Cardiac muscle cell (in vitro differentiated cells and primary cell): ENCODE measurements around the gene IKZF4. TPM values are rescaled to one million over a fixed set of nuclear protein-coding genes. Genes with fewer than 3 reads are reported as not detected.

Experiments used
- DNase-seq, 2 donors: peaks; one replicate each; pipeline versions ENCODE4 v3.0.0 to v3.0.0-alpha.2; 2010 to 2017; ENCODE audit warnings: low read depth in 1 of 2, low spot score in 1 of 2
- H3K27ac ChIP-seq: fragments of 200-600 bp; sonication (generic); 2 replicates; pipeline ENCODE4 v1.5.1; 2016
- H3K27me3 ChIP-seq: fragments of 200-600 bp; sonication (generic); 2 replicates; pipeline ENCODE4 v1.6.0; 2016; ENCODE audit warnings: control low read depth
- H3K36me3 ChIP-seq: fragments of 200-600 bp; sonication (generic); 2 replicates; pipeline ENCODE4 v1.5.1; 2016; ENCODE audit warnings: control low read depth
- H3K4me1 ChIP-seq: fragments of 200-600 bp; sonication (generic); 2 replicates; pipeline ENCODE4 v1.8.1; 2017; ENCODE audit warnings: low read depth, mild to moderate bottlenecking, mixed run types
- H3K4me3 ChIP-seq: fragments of 200-600 bp; sonication (generic); 2 replicates; pipeline ENCODE4 v1.5.1; 2016; ENCODE audit warnings: mild to moderate bottlenecking
- H3K9me3 ChIP-seq: fragments of 200-600 bp; sonication (generic); 2 replicates; pipeline ENCODE4 v1.5.1; 2017; ENCODE audit warnings: low read depth, mild to moderate bottlenecking, control low read depth
- polyA plus RNA-seq: library from polyadenylated mRNA; unstranded; fragments of >200 nt; fragmentation: Nextera tagmentation; extraction: Ambion mirVana; gene quantifications from 2 replicates; pipeline ENCODE4 v1.2.1, GENCODE V29; 2016
- total RNA-seq: library from RNA; depleted of rRNA; stranded (reverse); fragments of >200 nt; gene quantifications from 2 replicates; pipeline ENCODE4 v1.2.3, GENCODE V29; 2016
- TF ChIP-seq, protein P1 (sequence below): IDR thresholded peaks from 2 replicates; pipeline ENCODE4 v1.5.1; 2012; ENCODE audit warnings: low read depth, mild to moderate bottlenecking, low read length

The IKZF4 gene
- total and polyA plus RNA-seq, 2 experiments from 2014 or later: 11.5 to 12.5 TPM

DNA sequence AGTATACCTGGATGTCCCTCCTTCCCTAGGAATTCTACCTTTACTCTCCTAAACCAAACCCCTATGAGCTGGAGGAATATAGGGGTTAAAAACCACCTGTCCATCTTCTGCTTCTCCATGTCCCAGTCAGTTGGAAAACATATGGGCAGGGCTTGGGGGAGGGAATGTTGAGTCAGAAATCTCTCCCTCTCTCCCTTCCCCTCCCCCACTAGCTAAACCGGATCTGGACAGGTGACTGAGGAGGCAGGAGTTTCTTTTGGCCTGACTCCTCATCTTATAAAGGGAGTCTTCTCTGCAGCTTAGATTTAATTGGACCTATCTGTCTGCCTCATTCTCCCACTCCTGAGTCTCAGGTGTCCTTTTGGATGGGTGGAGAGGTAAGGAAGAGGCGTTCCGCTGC, 65.3 kb downstream of the IKZF4 start:
- no peaks in the 10 kb centered on the region for H3K36me3 ChIP-seq
- no peak for DNase-seq
- no peaks in the 10 kb centered on the region for H3K9me3 ChIP-seq
- H3K27me3 ChIP-seq: no peaks in the 10 kb centered on the region
- peaks cover 25% of the 10 kb centered on the region for H3K4me1 ChIP-seq
- H3K27ac ChIP-seq: no peak overlapping the region
- TF ChIP-seq, protein P1, sequence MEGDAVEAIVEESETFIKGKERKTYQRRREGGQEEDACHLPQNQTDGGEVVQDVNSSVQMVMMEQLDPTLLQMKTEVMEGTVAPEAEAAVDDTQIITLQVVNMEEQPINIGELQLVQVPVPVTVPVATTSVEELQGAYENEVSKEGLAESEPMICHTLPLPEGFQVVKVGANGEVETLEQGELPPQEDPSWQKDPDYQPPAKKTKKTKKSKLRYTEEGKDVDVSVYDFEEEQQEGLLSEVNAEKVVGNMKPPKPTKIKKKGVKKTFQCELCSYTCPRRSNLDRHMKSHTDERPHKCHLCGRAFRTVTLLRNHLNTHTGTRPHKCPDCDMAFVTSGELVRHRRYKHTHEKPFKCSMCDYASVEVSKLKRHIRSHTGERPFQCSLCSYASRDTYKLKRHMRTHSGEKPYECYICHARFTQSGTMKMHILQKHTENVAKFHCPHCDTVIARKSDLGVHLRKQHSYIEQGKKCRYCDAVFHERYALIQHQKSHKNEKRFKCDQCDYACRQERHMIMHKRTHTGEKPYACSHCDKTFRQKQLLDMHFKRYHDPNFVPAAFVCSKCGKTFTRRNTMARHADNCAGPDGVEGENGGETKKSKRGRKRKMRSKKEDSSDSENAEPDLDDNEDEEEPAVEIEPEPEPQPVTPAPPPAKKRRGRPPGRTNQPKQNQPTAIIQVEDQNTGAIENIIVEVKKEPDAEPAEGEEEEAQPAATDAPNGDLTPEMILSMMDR: no peak
- H3K4me3 ChIP-seq: no peak overlapping the region

DNA sequence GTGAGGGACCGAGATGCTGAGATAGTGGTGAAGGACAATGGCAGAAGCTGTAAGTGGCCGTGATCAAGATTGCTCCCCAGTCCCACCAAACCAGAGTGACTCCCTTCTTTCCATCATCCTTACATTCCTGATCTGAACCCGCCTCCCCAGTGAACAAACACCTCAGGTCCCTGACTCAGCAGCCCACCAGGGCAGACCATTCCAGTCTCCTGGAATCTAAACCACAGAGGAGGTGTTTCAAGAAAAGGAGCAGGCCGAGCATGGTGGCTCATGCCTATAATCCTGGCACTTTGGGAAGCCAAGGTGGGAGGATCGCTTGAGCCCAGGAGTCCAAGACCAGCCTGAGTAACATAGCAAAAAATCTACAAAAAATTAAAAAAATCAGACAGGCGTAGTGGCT, 65.8 kb downstream of the IKZF4 start:
- Histone ChIP-seq H3K4me3 (no peak overlapping the region), H3K27me3 (no peaks in the 10 kb centered on the region), H3K36me3 (no peaks in the 10 kb centered on the region), H3K27ac (no peak overlapping the region), H3K9me3 (no peaks in the 10 kb centered on the region), H3K4me1 (peaks cover 20% of the 10 kb centered on the region)
- no peak for DNase-seq
- TF ChIP-seq, protein P1: no peak

DNA sequence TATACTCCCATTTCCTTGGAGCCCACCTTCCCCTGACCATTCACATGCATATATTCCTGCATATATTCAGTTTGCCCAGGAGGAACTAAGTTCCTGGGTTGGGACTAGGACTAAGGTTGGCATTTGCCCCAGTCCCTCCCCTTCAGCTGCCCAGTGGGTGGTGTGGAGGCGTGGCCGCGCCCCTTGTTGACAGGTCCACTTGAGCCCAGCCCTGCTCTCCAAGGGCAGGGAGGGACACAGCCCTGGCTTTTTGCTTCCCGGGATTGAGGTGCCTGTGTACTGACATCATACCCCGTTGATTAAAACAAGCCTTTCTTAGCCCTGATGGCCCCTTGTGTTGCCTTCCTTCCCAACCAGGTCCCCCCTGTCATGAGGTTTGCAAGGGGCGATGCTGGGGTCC, 66.4 kb downstream of the IKZF4 start:
- DNase-seq: peak; percentile 17 to 81
- Histone ChIP-seq H3K27ac (peak overlapping the region; percentile 26), H3K27me3 (no peaks in the 10 kb centered on the region), H3K9me3 (no peaks in the 10 kb centered on the region), H3K4me3 (no peak overlapping the region), H3K36me3 (no peaks in the 10 kb centered on the region), H3K4me1 (peaks cover 14% of the 10 kb centered on the region)
- TF ChIP-seq, protein P1: no peak

Other genes with a start within 250 kb of the IKZF4 start
- gene SARNP, start 203.3 kb upstream of the IKZF4 start, total RNA-seq: 131 and 197 TPM in 2 replicates
- gene SARNP, start 203.3 kb upstream of the IKZF4 start, polyA plus RNA-seq: 227 and 236 TPM in 2 replicates
- 9.0 and 9.4 TPM in 2 replicates for gene ORMDL2, start 203.0 kb upstream of the IKZF4 start, total RNA-seq
- gene ORMDL2, start 203.0 kb upstream of the IKZF4 start, polyA plus RNA-seq: 54.3 and 58.9 TPM in 2 replicates
- 35.1 and 35.2 TPM in 2 replicates for gene DNAJC14, start 191.5 kb upstream of the IKZF4 start, total RNA-seq
- gene DNAJC14, start 191.5 kb upstream of the IKZF4 start, polyA plus RNA-seq: 26.2 and 29.5 TPM in 2 replicates
- gene MMP19, start 178.1 kb upstream of the IKZF4 start, total RNA-seq: 0.39 TPM in 1 of 2 replicates, not detected in the other
- 0.24 and 1.4 TPM in 2 replicates for gene MMP19, start 178.1 kb upstream of the IKZF4 start, polyA plus RNA-seq
- 55.3 and 56.3 TPM in 2 replicates for gene PYM1, start 93.1 kb upstream of the IKZF4 start, total RNA-seq
- 63.2 and 82.9 TPM in 2 replicates for gene PYM1, start 93.1 kb upstream of the IKZF4 start, polyA plus RNA-seq
- gene DGKA, start 89.9 kb upstream of the IKZF4 start, total RNA-seq: 18.3 and 28.6 TPM in 2 replicates
- gene DGKA, start 89.9 kb upstream of the IKZF4 start, polyA plus RNA-seq: 34.4 and 46.6 TPM in 2 replicates
- gene PMEL, start 55.0 kb upstream of the IKZF4 start, total RNA-seq: 9.0 and 11.3 TPM in 2 replicates
- 15.5 and 15.7 TPM in 2 replicates for gene PMEL, start 55.0 kb upstream of the IKZF4 start, polyA plus RNA-seq
- 31.3 and 31.4 TPM in 2 replicates for gene CDK2, start 54.2 kb upstream of the IKZF4 start, total RNA-seq
- 33.9 and 40.8 TPM in 2 replicates for gene CDK2, start 54.2 kb upstream of the IKZF4 start, polyA plus RNA-seq
- gene RAB5B, start 47.0 kb upstream of the IKZF4 start, total RNA-seq: 87.9 and 104 TPM in 2 replicates
- gene RAB5B, start 47.0 kb upstream of the IKZF4 start, polyA plus RNA-seq: 154 and 157 TPM in 2 replicates
- gene SUOX, start 23.8 kb upstream of the IKZF4 start, total RNA-seq: 38.2 and 52.4 TPM in 2 replicates
- gene SUOX, start 23.8 kb upstream of the IKZF4 start, polyA plus RNA-seq: 45.3 and 59.6 TPM in 2 replicates
- gene RPS26, start 20.9 kb downstream of the IKZF4 start, total RNA-seq: 535 and 1,293 TPM in 2 replicates
- 204 and 252 TPM in 2 replicates for gene RPS26, start 20.9 kb downstream of the IKZF4 start, polyA plus RNA-seq
- gene ERBB3, start 59.1 kb downstream of the IKZF4 start, total RNA-seq: 22.0 and 26.6 TPM in 2 replicates
- gene ERBB3, start 59.1 kb downstream of the IKZF4 start, polyA plus RNA-seq: 10.5 and 21.0 TPM in 2 replicates
- gene PA2G4, start 83.5 kb downstream of the IKZF4 start, total RNA-seq: 166 and 235 TPM in 2 replicates
- gene PA2G4, start 83.5 kb downstream of the IKZF4 start, polyA plus RNA-seq: 132 and 189 TPM in 2 replicates
- gene RPL41, start 95.6 kb downstream of the IKZF4 start, total RNA-seq: 1,416 and 2,307 TPM in 2 replicates
- gene RPL41, start 95.6 kb downstream of the IKZF4 start, polyA plus RNA-seq: 2,144 and 2,427 TPM in 2 replicates
- gene ZC3H10, start 97.2 kb downstream of the IKZF4 start, total RNA-seq: 5.4 and 7.5 TPM in 2 replicates
- gene ZC3H10, start 97.2 kb downstream of the IKZF4 start, polyA plus RNA-seq: 7.2 and 10.6 TPM in 2 replicates
- 103 and 107 TPM in 2 replicates for gene ESYT1, start 107.2 kb downstream of the IKZF4 start, total RNA-seq
- 52.0 and 70.6 TPM in 2 replicates for gene ESYT1, start 107.2 kb downstream of the IKZF4 start, polyA plus RNA-seq
- gene MYL6B, start 131.5 kb downstream of the IKZF4 start, total RNA-seq: 218 and 293 TPM in 2 replicates
- gene MYL6B, start 131.5 kb downstream of the IKZF4 start, polyA plus RNA-seq: 142 and 203 TPM in 2 replicates
- 2,618 and 4,325 TPM in 2 replicates for gene MYL6, start 137.3 kb downstream of the IKZF4 start, total RNA-seq
- gene MYL6, start 137.3 kb downstream of the IKZF4 start, polyA plus RNA-seq: 3,866 and 6,680 TPM in 2 replicates
- 69.7 and 94.2 TPM in 2 replicates for gene SMARCC2, start 168.4 kb downstream of the IKZF4 start, total RNA-seq
- gene SMARCC2, start 168.4 kb downstream of the IKZF4 start, polyA plus RNA-seq: 79.6 and 104 TPM in 2 replicates
- 37.2 and 55.7 TPM in 2 replicates for gene RNF41, start 200.9 kb downstream of the IKZF4 start, total RNA-seq
- 17.3 and 21.1 TPM in 2 replicates for gene RNF41, start 200.9 kb downstream of the IKZF4 start, polyA plus RNA-seq
- gene NABP2, start 203.3 kb downstream of the IKZF4 start, total RNA-seq: 14.8 and 32.0 TPM in 2 replicates
- gene NABP2, start 203.3 kb downstream of the IKZF4 start, polyA plus RNA-seq: 6.8 and 10.7 TPM in 2 replicates
- gene SLC39A5, start 209.0 kb downstream of the IKZF4 start, total RNA-seq: 0.67 TPM in 1 of 2 replicates, not detected in the other
- 1.0 TPM in 1 of 2 replicates, not detected in the other for gene SLC39A5, start 209.0 kb downstream of the IKZF4 start, polyA plus RNA-seq
- gene ANKRD52, start 237.3 kb downstream of the IKZF4 start, total RNA-seq: 18.0 and 19.3 TPM in 2 replicates
- 34.9 and 37.7 TPM in 2 replicates for gene ANKRD52, start 237.3 kb downstream of the IKZF4 start, polyA plus RNA-seq
- gene COQ10A, start 245.9 kb downstream of the IKZF4 start, total RNA-seq: 40.3 and 53.6 TPM in 2 replicates
- gene COQ10A, start 245.9 kb downstream of the IKZF4 start, polyA plus RNA-seq: 65.6 and 67.2 TPM in 2 replicates